GM19043 (cell line): ENCODE data around the gene LRRC8B.
"Not testable (repeated sequence)": the region's sequence is repeated elsewhere in the genome, so short reads cannot be mapped to it uniquely, and the experiment has no call there.

Experiments
- ATAC-seq: cut with Tn5 transposase; IDR thresholded peaks from one replicate; pipeline ENCODE4 v1.9.1; 2021; ENCODE audit warnings: low read depth; ENCODE audit not compliant: unreplicated experiment

The LRRC8B gene

GRCh38 chr1:89524369-89525168 is at the start of gene LRRC8B:
LRRC8B (plus strand) TSS chr1:89524829; CDS start chr1:89582651, 57,822 bp downstream.
- ATAC-seq = peak; percentile 85

- ATAC-seq = no peak
Observed at GRCh38 chr1:89475269-89475668, 49.4 kb upstream of the LRRC8B start.

- ATAC-seq = no peak
Observed at GRCh38 chr1:89476072-89476471, 48.6 kb upstream of the LRRC8B start.

GRCh38 chr1:89483010-89483756 is 41.4 kb upstream of the LRRC8B start:
- no peak for ATAC-seq

- ATAC-seq = no peak
Observed at GRCh38 chr1:89483757-89484077, 40.9 kb upstream of the LRRC8B start.

- no peak for ATAC-seq
Observed at GRCh38 chr1:89484092-89485038, 40.3 kb upstream of the LRRC8B start.

GRCh38 chr1:89487972-89488371 is 36.7 kb upstream of the LRRC8B start:
- no peak for ATAC-seq

- ATAC-seq = no peak
Observed at GRCh38 chr1:89489047-89489729, 35.4 kb upstream of the LRRC8B start.

GRCh38 chr1:89490389-89490788 is 34.2 kb upstream of the LRRC8B start:
- ATAC-seq = no peak

- no peak for ATAC-seq
Observed at GRCh38 chr1:89499320-89499719, 25.3 kb upstream of the LRRC8B start.

GRCh38 chr1:89502042-89502441 is 22.6 kb upstream of the LRRC8B start:
- ATAC-seq = no peak

- no peak for ATAC-seq
Observed at GRCh38 chr1:89502895-89503294, 21.7 kb upstream of the LRRC8B start.

GRCh38 chr1:89503690-89504089 is 20.9 kb upstream of the LRRC8B start:
- no peak for ATAC-seq

GRCh38 chr1:89510061-89510460 is 14.6 kb upstream of the LRRC8B start:
- ATAC-seq = not testable (repeated sequence)

GRCh38 chr1:89512996-89513720 is 11.5 kb upstream of the LRRC8B start:
- ATAC-seq = no peak

GRCh38 chr1:89516055-89516454 is 8.6 kb upstream of the LRRC8B start:
- ATAC-seq = no peak

GRCh38 chr1:89518221-89518631 is 6.4 kb upstream of the LRRC8B start:
- ATAC-seq = no peak

- ATAC-seq = peak; percentile 40
Observed at GRCh38 chr1:89519779-89520358, 4.8 kb upstream of the LRRC8B start.

- ATAC-seq = not testable (repeated sequence)
Observed at GRCh38 chr1:89521977-89522376, 2.7 kb upstream of the LRRC8B start.
